Stimulated activated CD8-positive, alpha-beta memory T cell treated with anti-CD3 and anti-CD28 coated beads, Interleukin-7, amount 100 ng/mL, for 24 hours (primary cell): ENCODE data around the gene RAB1B.
A peak's percentile ranks its signal among the peaks of the same experiment; 100 is the strongest.

Experiments used
- DNase-seq: peaks from one replicate; pipeline ENCODE4 v3.0.0-alpha.2; 2020; ENCODE audit warnings: low read depth

The RAB1B gene

DNA sequence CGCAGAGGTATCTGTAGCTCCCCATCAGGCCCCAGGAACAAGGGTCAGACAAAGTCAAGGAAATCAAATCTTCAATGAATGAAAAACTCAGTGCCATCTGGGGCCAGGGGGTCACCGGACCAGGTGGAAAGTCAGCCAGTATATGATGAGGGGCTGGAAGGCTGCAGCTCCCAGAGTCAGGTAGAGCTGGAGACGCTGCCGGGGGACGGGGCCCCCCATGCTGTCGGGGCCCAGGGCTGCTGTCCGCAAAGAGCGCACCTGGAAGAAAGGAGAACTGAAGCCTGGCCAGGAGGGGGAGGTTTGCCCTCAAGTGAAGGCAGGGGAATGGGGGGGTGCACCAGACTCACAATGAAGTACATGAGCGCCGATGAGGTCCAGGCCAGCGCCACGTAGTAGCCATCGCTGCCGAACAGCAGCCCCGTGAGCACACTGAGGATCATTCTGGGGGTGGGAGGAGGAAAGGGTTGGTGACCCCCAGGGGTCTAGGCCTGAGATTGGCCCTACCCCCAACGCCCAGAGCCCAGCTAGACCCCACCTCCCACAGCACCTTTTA lies 16.2 kb downstream of the RAB1B start:
- DNase-seq = no peak

- no peak for DNase-seq
Measured at GRCh38 chr11:66285250-66285947, 17.0 kb downstream of the RAB1B start.

DNA sequence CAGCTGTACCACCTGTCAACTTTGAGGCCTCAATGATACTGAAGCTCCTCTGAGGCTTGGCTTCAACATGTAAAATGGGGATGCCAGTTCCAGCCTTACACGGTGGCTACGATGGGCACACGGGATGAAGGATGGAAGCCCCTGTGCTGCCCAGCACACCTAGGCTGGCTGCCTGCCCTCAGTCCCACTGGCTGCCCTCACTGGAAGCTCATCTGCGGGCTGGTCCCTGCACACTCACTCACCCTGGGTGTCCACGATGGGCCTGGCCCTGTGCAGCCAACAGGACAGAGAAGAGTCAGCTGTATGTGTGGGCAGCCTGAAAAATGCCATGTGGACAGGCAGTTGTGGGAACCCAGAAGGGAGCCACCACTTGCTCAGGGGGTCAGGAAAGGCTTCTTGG lies 18.3 kb downstream of the RAB1B start:
- no peak for DNase-seq

DNA sequence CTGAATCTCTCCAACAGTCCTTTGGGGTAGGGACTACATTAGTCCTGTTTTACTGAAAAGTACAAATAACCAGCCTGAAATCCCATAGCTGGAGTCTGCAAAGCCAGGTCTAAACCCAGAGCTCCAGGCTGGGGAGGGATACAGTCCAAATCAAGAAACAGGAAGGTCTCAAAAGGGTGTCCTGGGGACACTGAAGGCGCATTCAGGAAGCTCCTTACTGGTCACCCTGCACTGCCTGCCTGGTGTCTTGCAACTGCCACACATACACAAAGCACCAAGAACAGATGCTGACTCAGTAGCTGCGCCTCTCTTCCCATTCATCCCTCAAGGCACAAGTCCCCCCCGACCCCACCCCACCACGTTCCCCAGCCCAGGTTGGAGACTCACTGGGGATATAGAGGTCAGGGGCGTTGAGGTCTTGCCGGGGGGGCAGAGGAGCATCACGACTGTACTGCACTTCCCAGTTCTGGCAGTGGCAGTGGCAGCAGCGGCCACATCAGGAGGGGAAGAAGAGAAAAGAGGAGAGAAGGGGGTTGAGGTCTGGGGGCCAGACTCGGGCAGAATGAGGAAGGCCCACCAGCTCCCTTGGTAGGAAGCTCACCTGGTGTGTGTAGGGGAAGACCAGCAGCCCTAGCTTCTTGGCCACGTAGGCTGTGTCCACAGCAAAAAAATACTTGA lies 18.9 kb downstream of the RAB1B start:
- no peak for DNase-seq

- DNase-seq = no peak
Measured at GRCh38 chr11:66287889-66288670, 19.6 kb downstream of the RAB1B start.

GRCh38 chr11:66288671-66289547 lies 20.5 kb downstream of the RAB1B start, which contains the start of gene YIF1A:
TSS of gene YIF1A (minus strand) at chr11:66289143. CDS start at chr11:66288985, 158 bp downstream.
- peak; percentile 94 for DNase-seq

DNA sequence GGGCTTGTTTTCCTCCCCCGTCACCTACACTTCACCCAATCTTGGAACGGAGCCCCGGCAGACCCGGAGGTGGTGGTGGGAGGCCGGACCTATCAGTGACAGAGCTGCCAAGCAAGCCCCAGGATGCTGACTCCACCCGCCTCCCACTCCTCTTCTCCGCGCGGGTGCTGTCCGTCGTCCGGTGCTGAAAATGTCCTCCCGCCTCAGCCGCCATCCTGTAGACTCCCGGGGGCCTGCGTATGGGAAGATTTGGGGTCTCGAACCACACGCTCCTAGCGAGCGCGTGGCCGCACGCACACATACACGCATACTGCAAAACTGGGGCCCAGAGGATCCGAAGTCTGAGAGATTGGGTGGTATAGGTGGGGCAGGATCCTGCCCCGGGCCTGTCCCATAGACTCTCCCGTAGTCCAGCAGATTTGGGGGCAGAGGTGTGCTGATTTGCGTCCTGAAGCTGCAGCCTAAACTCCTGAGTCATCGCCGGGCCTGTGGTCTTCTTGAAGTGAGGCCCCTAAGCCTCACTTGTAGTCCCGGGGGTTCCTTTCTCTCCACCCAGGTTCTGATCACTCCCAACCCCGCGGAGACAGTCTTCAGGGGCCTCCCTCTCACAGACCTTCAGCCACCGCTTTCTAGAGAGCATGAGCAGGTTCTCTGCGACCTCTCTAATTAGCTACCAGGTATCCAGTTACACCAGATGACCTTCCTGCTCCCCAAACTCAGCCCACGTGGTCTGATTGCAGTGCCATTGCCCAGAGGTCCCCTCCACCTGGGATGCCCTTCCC lies 21.3 kb downstream of the RAB1B start:
- DNase-seq = peak; percentile 62

GRCh38 chr11:66290330-66290621 lies 21.8 kb downstream of the RAB1B start:
- no peak for DNase-seq

DNA sequence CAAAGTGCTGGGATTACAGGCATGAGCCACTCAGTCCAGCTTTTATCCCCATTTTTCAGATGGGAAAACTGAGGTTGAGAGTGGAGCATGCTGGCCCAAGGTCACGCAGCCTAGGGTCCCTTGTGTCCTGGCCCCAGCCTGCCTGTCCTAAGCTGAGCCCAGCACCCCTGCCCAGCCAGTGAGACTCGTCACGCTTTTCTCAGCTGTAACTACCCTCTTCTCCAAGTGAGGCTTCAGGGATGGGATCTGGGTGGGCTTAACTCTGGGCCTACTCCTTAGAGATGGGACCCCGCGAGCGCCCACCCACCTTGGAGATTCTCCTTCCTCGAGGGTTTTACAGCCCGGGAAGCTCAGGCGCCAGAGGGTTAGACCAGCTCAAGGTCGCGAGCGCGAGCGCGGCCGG lies 22.9 kb downstream of the RAB1B start:
- DNase-seq = no peak

GRCh38 chr11:66291706-66292542 lies 23.5 kb downstream of the RAB1B start, which contains the start of gene TMEM151A:
TSS of gene TMEM151A (plus strand) at chr11:66291894. CDS start at chr11:66292014, 120 bp downstream.
- DNase-seq = no peak

DNA sequence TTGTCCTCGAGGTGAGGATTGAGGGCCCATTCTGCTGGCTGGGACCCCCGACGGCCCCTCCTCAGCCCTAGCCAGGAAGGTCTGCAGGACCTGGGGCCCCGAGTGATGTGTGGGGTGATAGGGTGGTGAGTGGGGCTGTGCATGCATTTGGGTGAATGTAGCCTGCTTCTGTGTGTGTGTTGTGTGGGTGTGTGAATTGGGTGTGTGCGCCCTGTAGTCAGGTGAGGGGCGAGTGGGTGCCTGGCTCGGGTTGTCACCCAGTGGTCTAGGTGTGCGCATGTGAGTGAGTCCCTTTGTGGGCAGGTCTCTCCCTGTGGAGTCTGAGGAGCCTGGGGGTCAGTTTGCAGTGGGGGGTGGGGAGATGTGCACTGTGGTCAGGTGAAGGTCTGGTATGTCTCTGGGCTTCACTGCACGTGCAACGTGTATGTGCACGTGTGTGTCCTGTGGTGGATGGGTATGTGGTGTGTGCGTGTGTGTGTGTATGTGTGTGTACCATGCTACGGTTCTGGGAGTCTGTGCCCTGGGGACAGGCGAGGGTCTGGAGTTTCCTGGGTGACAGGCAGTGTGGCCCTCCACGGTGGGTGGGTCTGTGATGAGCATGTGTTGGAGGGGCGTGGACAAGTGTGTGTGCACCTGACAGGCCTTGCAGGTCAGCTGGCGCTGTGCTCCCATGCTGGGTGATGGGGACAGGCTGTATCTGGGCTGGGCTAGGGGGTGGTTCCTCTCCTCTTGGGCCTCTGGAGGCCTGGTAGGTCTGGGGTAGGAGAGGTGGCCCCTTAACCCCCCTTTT lies 24.3 kb downstream of the RAB1B start:
- no peak for DNase-seq

DNA sequence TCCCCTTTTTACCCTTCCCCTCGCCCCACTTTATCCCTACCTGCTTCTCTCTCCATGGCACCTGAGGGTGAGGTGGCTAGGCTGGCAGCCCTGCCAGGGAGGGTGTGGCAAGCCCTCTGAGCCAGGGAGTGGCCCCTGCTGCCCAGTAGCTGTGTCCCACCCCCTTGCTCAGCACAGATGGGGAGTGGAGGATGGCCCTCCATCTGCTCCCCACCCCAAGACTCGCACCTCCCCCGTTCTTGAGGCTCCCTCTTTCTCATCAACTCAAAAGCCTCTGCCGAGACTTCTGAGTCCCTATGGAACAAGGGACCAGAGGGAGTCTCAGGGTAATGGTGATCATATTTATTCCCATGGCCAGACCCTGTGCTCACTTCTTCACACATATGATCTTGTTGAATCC lies 24.9 kb downstream of the RAB1B start:
- no peak for DNase-seq

DNA sequence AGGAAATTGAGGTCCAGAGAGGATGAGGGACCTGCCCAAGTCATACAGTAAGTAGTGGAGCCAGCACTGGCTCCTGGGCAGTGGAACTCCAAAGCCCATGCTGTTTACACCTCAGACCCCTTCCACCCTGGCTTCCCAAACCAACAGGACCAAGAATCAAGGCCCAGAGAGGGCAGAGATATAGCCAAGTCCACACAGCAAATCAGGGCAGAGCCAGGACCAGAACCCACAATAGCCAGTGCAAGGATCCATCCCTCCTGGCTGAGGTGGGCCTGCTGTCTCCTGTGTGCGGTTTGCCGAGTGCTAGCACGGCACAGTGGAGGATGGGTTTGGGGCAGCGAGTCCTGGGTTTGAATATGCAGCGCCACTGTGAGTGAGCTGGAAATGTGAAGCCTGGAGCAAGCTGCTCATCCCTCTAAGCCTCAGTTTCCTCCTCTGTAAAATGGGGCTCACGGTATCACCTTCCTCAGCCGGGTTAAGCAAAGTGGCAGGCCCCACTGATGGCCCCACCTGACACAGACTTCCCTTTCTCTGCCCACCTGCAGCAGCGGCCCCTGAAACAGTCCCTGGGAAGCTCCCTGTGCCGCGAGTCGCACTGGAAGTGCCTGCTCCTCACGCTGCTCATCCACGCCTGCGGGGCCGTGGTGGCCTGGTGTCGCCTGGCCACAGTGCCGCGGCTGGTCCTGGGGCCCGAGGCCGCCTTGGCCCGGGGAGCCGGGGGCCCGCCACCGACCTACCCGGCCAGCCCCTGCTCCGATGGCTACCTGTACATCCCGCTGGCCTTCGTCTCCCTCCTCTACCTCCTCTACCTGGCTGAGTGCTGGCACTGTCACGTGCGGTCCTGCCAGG lies 25.6 kb downstream of the RAB1B start:
- no peak for DNase-seq

GRCh38 chr11:66294626-66295620 lies 26.5 kb downstream of the RAB1B start:
- DNase-seq = no peak

DNA sequence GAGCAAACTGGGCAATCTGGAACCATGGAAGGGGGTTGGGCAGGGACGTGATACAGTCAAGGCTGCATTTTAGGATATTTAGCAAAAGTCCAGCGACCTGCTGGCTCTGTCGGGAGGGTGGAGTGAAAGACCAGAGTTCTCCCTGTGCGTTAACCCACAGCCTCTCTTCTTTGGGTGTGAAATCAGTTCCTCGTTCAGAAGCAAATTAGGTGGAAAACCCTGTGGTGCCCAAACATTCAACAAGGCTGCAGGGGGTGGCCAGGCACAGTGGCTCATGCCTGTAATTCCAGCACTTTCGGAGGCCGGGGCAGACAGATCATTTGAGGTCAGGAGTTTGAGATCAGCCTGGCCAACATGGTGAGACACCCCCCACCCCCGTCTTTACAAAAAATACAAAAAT lies 29.2 kb downstream of the RAB1B start:
- no peak for DNase-seq

GRCh38 chr11:66299186-66299585 lies 30.7 kb downstream of the RAB1B start:
- no peak for DNase-seq

DNA sequence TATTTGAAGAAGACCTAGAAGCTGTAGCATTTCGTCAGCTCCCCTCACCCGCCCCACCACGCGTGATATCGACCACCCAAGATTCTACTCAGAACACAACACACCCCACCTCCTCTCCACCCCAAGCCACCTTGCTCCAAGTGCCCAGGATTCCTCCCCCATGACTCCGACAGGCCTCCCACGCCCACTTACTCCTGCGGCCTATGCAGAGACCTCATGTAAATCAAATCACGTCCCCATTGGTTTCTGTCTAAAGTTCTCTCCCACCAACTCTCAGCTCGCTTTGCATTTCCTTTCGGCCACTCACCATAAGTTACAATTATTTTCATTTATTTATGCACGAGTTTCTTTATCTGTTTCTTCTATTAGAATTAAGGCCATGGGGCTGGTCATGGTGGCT lies 34.2 kb downstream of the RAB1B start:
- no peak for DNase-seq
